HG03196 (cell line): Measurements from ENCODE around the gene AGPAT3.

Experiments used
- ATAC-seq: cut with Tn5 transposase; IDR thresholded peaks from one replicate; pipeline ENCODE4 v1.9.1; 2021; ENCODE audit not compliant: unreplicated experiment

Gene AGPAT3

GRCh38 chr21:43989401-43989800, 124.4 kb downstream of the AGPAT3 start:
- no peak for ATAC-seq

DNA sequence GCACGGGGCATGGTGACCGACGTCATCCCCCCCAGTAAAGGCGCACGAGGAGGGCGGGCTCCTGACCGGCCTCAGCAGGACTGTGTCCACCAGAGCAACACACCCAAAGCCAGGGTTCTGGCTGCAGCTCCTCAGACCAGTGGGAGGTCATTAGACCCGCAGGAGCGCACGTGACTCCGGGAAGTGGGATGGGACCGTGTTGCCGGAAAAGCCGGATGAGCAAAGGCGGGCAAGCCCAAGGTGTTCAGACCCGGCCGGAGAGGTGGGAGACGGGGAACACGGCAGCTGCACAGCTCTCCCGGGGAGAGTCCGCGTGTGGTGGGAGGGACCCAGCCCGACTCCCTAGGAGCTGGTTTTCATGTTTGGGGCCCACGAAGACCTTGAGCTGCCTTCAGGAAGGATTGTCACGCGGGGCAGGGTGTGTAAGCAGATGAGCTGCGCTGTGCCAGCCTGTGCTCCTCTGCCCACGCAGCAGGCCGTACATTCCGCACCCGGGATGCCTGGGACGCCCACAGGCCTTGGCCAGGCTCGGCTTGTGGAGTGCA, 126.5 kb downstream of the AGPAT3 start:
- no peak for ATAC-seq

DNA sequence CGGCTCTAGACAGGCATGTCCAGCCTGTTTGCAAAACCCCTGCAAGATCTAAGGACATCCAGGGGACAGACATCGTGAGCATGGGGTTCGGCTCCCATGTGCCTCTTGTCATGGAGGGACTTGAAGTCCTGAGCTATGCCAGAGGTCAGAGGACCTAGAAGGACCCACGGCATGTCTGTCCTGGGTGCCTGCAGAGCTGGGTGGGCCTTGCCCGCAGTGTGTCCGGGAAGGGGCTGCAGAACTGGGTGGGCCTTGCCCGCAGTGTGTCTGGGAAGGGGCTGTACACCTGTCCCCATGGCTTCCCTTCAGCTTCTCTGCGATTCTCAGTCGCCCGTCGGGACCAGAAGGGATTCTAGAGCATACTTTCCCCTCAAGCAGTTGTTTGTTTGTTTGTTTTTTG, 127.1 kb downstream of the AGPAT3 start:
- no peak for ATAC-seq

GRCh38 chr21:43993420-43993934, 128.5 kb downstream of the AGPAT3 start:
- ATAC-seq = no peak

- no peak for ATAC-seq
Measured at GRCh38 chr21:43994085-43994484, 129.1 kb downstream of the AGPAT3 start.

DNA sequence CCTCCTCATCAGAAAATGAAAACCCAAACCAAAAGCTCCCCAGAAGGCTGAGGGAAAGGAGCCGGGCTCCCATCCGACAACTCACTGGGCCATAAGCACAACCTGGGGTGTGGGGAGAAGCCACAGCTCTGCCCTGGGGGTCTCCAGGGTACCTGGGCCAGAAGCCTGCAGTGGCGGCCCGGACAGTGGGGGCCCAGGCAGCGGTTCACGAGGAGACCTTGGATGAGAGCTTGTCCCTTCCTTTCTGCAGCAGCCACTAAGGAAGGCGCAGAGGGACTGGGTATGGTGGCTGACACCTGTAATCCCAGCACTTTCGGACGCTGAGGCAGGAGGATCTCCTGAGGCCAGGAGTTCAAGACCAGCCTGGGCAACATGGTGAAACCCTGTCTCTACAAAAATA, 129.6 kb downstream of the AGPAT3 start:
- no peak for ATAC-seq

GRCh38 chr21:43995521-43996105, 130.6 kb downstream of the AGPAT3 start:
- ATAC-seq = no peak

GRCh38 chr21:43997766-43998742, 133.0 kb downstream of the AGPAT3 start:
- ATAC-seq = no peak

GRCh38 chr21:44000360-44000759, 135.3 kb downstream of the AGPAT3 start:
- no peak for ATAC-seq

GRCh38 chr21:44002511-44002910, 137.5 kb downstream of the AGPAT3 start:
- ATAC-seq = no peak

- no peak for ATAC-seq
Measured at GRCh38 chr21:44003307-44003966, 138.4 kb downstream of the AGPAT3 start.

- ATAC-seq = no peak
Measured at GRCh38 chr21:44005071-44005470, 140.0 kb downstream of the AGPAT3 start.

DNA sequence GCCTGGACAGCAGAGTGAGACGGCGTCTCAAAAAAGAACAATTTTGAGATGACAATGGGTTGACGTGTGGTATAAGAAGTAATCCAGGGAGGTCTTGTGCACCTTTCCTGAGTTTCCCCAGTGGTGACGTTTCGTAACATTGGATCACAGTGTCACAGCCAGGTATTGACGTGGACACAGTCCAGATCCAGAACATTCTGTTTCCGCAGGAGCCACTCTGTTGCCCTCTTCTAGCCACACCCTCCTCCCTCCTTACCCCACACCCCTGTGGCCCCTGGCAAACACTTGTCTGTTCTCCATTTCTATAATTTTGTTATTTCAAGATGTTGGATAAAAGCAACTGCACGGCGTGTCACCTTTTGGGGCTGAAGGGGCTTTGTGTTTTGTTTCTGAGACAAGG, 140.6 kb downstream of the AGPAT3 start:
- ATAC-seq = no peak

DNA sequence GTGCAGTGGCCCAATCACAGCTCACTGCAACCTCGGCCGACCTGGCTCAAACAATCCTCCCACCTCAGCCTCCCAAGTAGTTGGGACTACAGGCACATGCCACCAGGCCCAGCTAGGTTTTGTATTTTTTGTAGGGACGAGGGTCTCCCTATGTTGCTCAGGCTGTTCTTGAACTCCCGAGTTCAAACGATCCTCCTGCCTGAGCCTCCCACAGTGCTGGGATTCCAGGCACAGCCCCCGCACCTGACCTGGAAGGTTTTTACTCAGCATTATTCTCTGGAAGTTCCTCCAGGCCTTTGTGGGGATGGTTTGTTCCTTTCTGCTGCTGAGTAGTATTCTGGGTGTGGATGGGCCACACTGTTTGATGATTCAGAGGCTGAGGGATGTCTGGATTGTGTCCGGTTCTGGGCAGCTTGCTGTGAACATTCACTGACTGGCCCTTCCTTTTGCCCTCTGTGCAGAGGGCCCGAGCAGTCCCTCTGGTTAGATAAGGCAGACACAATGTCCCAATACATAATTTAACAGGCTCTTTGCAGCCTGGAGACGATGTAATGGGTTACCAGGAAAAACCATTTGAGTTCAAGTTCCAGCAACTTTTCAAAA, 141.1 kb downstream of the AGPAT3 start:
- ATAC-seq = no peak

DNA sequence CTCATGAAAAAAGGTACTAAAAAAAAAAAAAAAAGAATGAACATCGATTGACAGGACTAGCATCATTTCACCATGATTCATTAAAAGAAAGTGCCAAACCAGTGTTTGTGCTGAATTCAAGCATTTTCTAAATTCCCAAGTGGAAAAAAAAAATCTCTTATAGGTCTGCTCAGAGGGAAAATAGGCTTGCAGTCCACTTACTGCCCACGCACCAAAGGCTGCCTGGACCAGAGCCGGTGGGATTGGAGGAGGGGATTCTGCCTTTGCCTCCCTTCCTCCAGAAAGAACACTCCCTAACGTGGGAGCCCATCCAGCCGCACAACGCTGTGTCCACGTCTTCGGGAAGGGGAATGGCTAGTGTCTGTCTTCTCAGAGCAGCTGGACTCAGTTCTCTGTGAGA, 141.6 kb downstream of the AGPAT3 start:
- no peak for ATAC-seq

DNA sequence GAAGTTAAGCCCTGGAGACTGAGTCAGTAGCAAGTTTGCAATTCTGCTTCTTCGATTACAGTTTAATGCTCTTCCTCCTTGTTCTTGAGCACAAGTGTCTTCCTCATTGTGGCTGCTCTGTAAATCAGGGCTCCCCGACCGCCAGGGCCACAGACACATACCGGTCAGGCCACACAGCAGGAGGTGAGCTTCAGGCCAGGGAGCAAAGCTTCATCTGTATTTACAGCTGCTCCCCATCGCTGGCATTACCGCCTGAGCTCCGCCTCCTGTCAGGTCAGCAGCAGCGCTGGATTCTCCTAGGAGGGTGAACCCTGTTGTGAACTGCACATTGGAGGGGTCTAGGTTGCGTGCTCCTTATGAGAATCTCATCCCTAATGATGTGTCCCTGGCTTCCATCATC, 145.4 kb downstream of the AGPAT3 start:
- no peak for ATAC-seq

DNA sequence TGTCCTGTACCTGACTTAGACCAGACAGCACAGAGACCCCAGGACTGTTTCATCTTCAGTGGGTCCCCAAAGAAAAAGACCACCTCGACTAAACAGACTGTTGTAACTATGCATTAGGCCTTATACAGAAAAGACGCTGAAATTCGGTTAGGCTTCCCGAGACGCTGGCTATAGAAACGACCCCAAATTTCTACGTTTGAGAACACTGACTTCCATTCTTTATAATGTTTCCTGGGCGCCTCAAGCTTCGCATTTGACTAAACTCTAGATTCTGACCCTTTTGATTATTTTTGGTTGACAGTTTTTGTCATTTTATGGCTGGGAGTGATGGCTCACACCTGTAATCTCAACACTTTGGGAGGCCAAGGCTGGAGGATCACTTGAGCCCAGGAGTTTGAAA, 146.1 kb downstream of the AGPAT3 start:
- ATAC-seq = no peak

DNA sequence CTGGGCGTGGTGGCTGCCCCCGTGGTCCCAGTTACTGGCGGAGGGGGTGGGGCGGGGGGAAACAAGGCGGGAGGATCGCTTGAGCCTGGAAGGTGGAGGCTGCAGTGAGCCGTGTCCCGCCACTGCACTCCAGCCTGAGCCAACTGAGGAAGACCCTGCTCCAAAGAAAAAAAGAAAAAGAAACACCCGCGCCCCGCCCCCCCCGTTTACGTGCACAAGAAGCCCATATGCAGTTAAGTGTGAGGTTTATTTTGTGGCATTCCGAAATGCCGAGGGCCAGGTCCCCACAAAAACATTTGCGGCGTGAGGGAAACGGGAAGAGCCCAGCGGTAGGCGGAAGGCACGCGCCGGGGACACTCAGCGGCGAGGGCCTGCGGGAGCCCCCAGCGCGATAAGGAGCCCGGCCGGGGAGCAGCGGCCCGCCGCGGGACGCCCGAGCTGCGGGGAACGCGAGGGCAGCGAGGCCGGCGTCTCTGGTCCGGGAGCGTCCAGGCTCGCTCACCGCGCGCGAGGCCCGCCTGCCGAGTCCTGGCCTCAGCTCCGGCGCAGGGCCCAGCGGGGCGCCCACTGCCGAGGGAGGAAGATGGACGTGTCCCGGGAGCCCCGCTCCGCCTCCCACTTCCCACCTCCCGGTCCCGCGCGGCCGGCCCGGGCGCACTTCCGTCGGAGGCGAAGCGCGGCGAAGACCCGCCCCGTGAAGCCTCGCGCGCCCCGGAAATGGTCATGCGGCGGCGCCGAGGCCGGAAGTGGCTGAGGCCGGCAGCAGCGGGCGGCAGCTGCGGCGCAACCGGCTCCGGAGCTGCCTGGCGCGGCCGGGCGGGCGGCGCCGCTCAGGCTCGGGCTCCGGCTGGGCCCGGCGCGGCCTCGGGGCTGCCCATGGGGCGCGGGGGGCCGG, 146.8 kb downstream of the AGPAT3 start, which contains the start of gene TRAPPC10:
Gene TRAPPC10, plus strand, starts transcription at position 731 of the 895 bp plus-strand sequence. CDS start 185 bp downstream, outside the sequence.
- peak; percentile 65 for ATAC-seq

GRCh38 chr21:44012474-44013379, 147.7 kb downstream of the AGPAT3 start:
- ATAC-seq = peak; percentile 66
